ENCODE data around the gene MLLT10.

The MLLT10 gene

GRCh38 chr10:21512573-21513404 is 21.2 kb upstream of the MLLT10 start:
- H3K9ac ChIP-seq (ENCODE audit: low read length) = no peak overlapping the region
- peak overlapping the region; percentile 49 for H3K4me3 ChIP-seq (ENCODE audit: low read depth, low read length)
- no peaks in the 10 kb centered on the region for H3K36me3 ChIP-seq (ENCODE audit: control insufficient read depth, insufficient read depth, low read length)
- H3K9me3 ChIP-seq (ENCODE audit: control insufficient read depth, insufficient read depth, low read depth, low read length) = no peaks in the 10 kb centered on the region
- peaks cover 55% of the 10 kb centered on the region for H3K4me1 ChIP-seq (ENCODE audit: control insufficient read depth, insufficient read depth, low read length)
- peaks cover 10% of the 10 kb centered on the region for H3K27me3 ChIP-seq (ENCODE audit: control insufficient read depth, insufficient read depth, low read length)
- H3K27ac ChIP-seq (ENCODE audit: low read depth, low read length) = no peak overlapping the region

GRCh38 chr10:21513405-21513788 is 20.6 kb upstream of the MLLT10 start:
- H3K27me3 ChIP-seq (ENCODE audit: control insufficient read depth, insufficient read depth, low read length) = peaks cover 8% of the 10 kb centered on the region; the same call in 1 of the 2 replicates
- H3K4me1 ChIP-seq (ENCODE audit: control insufficient read depth, insufficient read depth, low read length) = peaks cover 49% of the 10 kb centered on the region
- no peaks in the 10 kb centered on the region for H3K36me3 ChIP-seq (ENCODE audit: control insufficient read depth, insufficient read depth, low read length)
- H3K27ac ChIP-seq (ENCODE audit: low read depth, low read length) = no peak overlapping the region
- H3K4me3 ChIP-seq (ENCODE audit: low read depth, low read length) = peak overlapping the region; percentile 49
- H3K9ac ChIP-seq (ENCODE audit: low read length) = no peak overlapping the region
- H3K9me3 ChIP-seq (ENCODE audit: control insufficient read depth, insufficient read depth, low read depth, low read length) = no peaks in the 10 kb centered on the region

- Histone ChIP-seq H3K27me3 (ENCODE audit: control insufficient read depth, insufficient read depth, low read length) (peaks cover 8% of the 10 kb centered on the region; the same call in 1 of the 2 replicates), H3K9ac (ENCODE audit: low read length) (peak overlapping the region; percentile 15), H3K4me3 (ENCODE audit: low read depth, low read length) (peak overlapping the region; percentile 79), H3K9me3 (ENCODE audit: control insufficient read depth, insufficient read depth, low read depth, low read length) (no peaks in the 10 kb centered on the region), H3K27ac (ENCODE audit: low read depth, low read length) (no peak overlapping the region; the same call in 1 of the 2 replicates), H3K4me1 (ENCODE audit: control insufficient read depth, insufficient read depth, low read length) (peaks cover 51% of the 10 kb centered on the region), H3K36me3 (ENCODE audit: control insufficient read depth, insufficient read depth, low read length) (no peaks in the 10 kb centered on the region)
These were observed 19.8 kb upstream of the MLLT10 start for GRCh38 chr10:21514129-21514817.

GRCh38 chr10:21514818-21515351 is 19.1 kb upstream of the MLLT10 start:
- Histone ChIP-seq H3K27ac (ENCODE audit: low read depth, low read length) (no peak overlapping the region), H3K4me3 (ENCODE audit: low read depth, low read length) (peak overlapping the region; percentile 79), H3K4me1 (ENCODE audit: control insufficient read depth, insufficient read depth, low read length) (peaks cover 55% of the 10 kb centered on the region)

GRCh38 chr10:21515361-21516241 is 18.4 kb upstream of the MLLT10 start:
- Histone ChIP-seq H3K27me3 (ENCODE audit: control insufficient read depth, insufficient read depth, low read length) (peaks cover 8% of the 10 kb centered on the region; the same call in 1 of the 2 replicates), H3K4me3 (ENCODE audit: low read depth, low read length) (peak overlapping the region; percentile 79)

More at GRCh38 chr10:21514818-21515351, 19.1 kb upstream of the MLLT10 start:
- Histone ChIP-seq H3K27me3 (ENCODE audit: control insufficient read depth, insufficient read depth, low read length) (peaks cover 8% of the 10 kb centered on the region; the same call in 1 of the 2 replicates), H3K9ac (ENCODE audit: low read length) (peak overlapping the region; percentile 95), H3K36me3 (ENCODE audit: control insufficient read depth, insufficient read depth, low read length) (no peaks in the 10 kb centered on the region), H3K9me3 (ENCODE audit: control insufficient read depth, insufficient read depth, low read depth, low read length) (no peaks in the 10 kb centered on the region)

GRCh38 chr10:21516242-21517131 is 17.5 kb upstream of the MLLT10 start:
- Histone ChIP-seq H3K4me1 (ENCODE audit: control insufficient read depth, insufficient read depth, low read length) (peaks cover 61% of the 10 kb centered on the region), H3K9me3 (ENCODE audit: control insufficient read depth, insufficient read depth, low read depth, low read length) (no peaks in the 10 kb centered on the region), H3K27me3 (ENCODE audit: control insufficient read depth, insufficient read depth, low read length) (peaks cover 8% of the 10 kb centered on the region; the same call in 1 of the 2 replicates), H3K36me3 (ENCODE audit: control insufficient read depth, insufficient read depth, low read length) (no peaks in the 10 kb centered on the region), H3K4me3 (ENCODE audit: low read depth, low read length) (peak overlapping the region; percentile 79), H3K27ac (ENCODE audit: low read depth, low read length) (no peak overlapping the region; the same call in 1 of the 2 replicates), H3K9ac (ENCODE audit: low read length) (peak overlapping the region; percentile 95)

More at GRCh38 chr10:21515361-21516241, 18.4 kb upstream of the MLLT10 start:
- Histone ChIP-seq H3K9me3 (ENCODE audit: control insufficient read depth, insufficient read depth, low read depth, low read length) (no peaks in the 10 kb centered on the region), H3K36me3 (ENCODE audit: control insufficient read depth, insufficient read depth, low read length) (no peaks in the 10 kb centered on the region), H3K27ac (ENCODE audit: low read depth, low read length) (no peak overlapping the region; the same call in 1 of the 2 replicates), H3K9ac (ENCODE audit: low read length) (peak overlapping the region; percentile 95), H3K4me1 (ENCODE audit: control insufficient read depth, insufficient read depth, low read length) (peaks cover 60% of the 10 kb centered on the region)

- peaks cover 59% of the 10 kb centered on the region for H3K4me1 ChIP-seq (ENCODE audit: control insufficient read depth, insufficient read depth, low read length)
- no peaks in the 10 kb centered on the region for H3K9me3 ChIP-seq (ENCODE audit: control insufficient read depth, insufficient read depth, low read depth, low read length)
- peak overlapping the region; percentile 79 for H3K9ac ChIP-seq (ENCODE audit: low read length)
- H3K36me3 ChIP-seq (ENCODE audit: control insufficient read depth, insufficient read depth, low read length) = no peaks in the 10 kb centered on the region
- peaks cover 8% of the 10 kb centered on the region; the same call in 1 of the 2 replicates for H3K27me3 ChIP-seq (ENCODE audit: control insufficient read depth, insufficient read depth, low read length)
- H3K4me3 ChIP-seq (ENCODE audit: low read depth, low read length) = peak overlapping the region; percentile 79
- H3K27ac ChIP-seq (ENCODE audit: low read depth, low read length) = no peak overlapping the region; the same call in 1 of the 2 replicates
These were observed 16.6 kb upstream of the MLLT10 start for GRCh38 chr10:21517134-21518031.

- Histone ChIP-seq H3K36me3 (ENCODE audit: control insufficient read depth, insufficient read depth, low read length) (no peaks in the 10 kb centered on the region), H3K9ac (ENCODE audit: low read length) (peak overlapping the region; percentile 79), H3K4me3 (ENCODE audit: low read depth, low read length) (peak overlapping the region; percentile 79), H3K4me1 (ENCODE audit: control insufficient read depth, insufficient read depth, low read length) (peaks cover 59% of the 10 kb centered on the region), H3K27ac (ENCODE audit: low read depth, low read length) (no peak overlapping the region), H3K27me3 (ENCODE audit: control insufficient read depth, insufficient read depth, low read length) (peaks cover 8% of the 10 kb centered on the region; the same call in 1 of the 2 replicates), H3K9me3 (ENCODE audit: control insufficient read depth, insufficient read depth, low read depth, low read length) (no peaks in the 10 kb centered on the region)
These were observed 15.8 kb upstream of the MLLT10 start for GRCh38 chr10:21518149-21518640.
